NB4 (cell line): ENCODE results near the gene BACH2.

Experiments
- MYC ChIP-seq: IDR thresholded peaks from 2 replicates; pipeline ENCODE4 v1.6.1; 2011; ENCODE audit warnings: low read depth, low read length
- POLR2A ChIP-seq: IDR thresholded peaks from 2 replicates; pipeline ENCODE4 v1.6.1; 2011; ENCODE audit warnings: mild to moderate bottlenecking; ENCODE audit not compliant: insufficient read length; ENCODE audit errors: extremely low read depth
- TF ChIP-seq, protein P1 (sequence below): IDR thresholded peaks from one replicate; pipeline ENCODE4 v1.5.1; 2012; ENCODE audit warnings: low read depth, low read length
- TF ChIP-seq, protein P2 (sequence below): IDR thresholded peaks from 2 replicates; pipeline ENCODE4 v1.6.1; 2011; ENCODE audit warnings: low read depth, low read length

GRCh38 chr6:90131125-90131524 is 165.5 kb downstream of the BACH2 start:
- TF ChIP-seq, protein P1, sequence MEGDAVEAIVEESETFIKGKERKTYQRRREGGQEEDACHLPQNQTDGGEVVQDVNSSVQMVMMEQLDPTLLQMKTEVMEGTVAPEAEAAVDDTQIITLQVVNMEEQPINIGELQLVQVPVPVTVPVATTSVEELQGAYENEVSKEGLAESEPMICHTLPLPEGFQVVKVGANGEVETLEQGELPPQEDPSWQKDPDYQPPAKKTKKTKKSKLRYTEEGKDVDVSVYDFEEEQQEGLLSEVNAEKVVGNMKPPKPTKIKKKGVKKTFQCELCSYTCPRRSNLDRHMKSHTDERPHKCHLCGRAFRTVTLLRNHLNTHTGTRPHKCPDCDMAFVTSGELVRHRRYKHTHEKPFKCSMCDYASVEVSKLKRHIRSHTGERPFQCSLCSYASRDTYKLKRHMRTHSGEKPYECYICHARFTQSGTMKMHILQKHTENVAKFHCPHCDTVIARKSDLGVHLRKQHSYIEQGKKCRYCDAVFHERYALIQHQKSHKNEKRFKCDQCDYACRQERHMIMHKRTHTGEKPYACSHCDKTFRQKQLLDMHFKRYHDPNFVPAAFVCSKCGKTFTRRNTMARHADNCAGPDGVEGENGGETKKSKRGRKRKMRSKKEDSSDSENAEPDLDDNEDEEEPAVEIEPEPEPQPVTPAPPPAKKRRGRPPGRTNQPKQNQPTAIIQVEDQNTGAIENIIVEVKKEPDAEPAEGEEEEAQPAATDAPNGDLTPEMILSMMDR: no peak
- TF ChIP-seq POLR2A (no peak), MYC (no peak)
- TF ChIP-seq, protein P2, sequence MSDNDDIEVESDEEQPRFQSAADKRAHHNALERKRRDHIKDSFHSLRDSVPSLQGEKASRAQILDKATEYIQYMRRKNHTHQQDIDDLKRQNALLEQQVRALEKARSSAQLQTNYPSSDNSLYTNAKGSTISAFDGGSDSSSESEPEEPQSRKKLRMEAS: no peak
